ENCODE measurements around the gene PPM1B.

- TF ChIP-seq CTCF (IDR thresholded peaks at IDR 0.05) (no peak), POLR2A (IDR thresholded peaks at IDR 0.05) (no peak)
Observed at GRCh38 chr2:44188696-44189095, 20.0 kb downstream of the PPM1B start.

Data from heart left ventricle (tissue), 13 donors.